OCI-LY7 (cell line): ENCODE measurements around the gene EXOC4. TPM values are rescaled to one million over a fixed set of nuclear protein-coding genes. Genes with fewer than 3 reads are reported as not detected.

Experiments
- BruUV-seq: library from RNA; stranded (reverse); fragments of 400-500 nt; replicated peaks from 2 replicates; lab custom pipeline; 2021; lab: Mats Ljungman, UMichigan
- CTCF ChIA-PET: fragments of 300-600 bp; sonication (Branson Sonifier 250); formaldehyde crosslinking; loops from one replicate; lab custom pipeline; 2022; ENCODE audit warnings: antibody characterized with exemption; ENCODE audit not compliant: unreplicated experiment; lab: Charles Lee
- POLR2A ChIA-PET: fragments of 300-600 bp; sonication (Branson Sonifier 250); formaldehyde crosslinking; loops from one replicate; lab custom pipeline; 2022; ENCODE audit warnings: antibody characterized with exemption; lab: Charles Lee
- DNase-seq: peaks from one replicate; pipeline ENCODE4 v3.0.0-alpha.2; 2015; ENCODE audit warnings: low spot score
- H2AFZ ChIP-seq: fragments of 200-600 bp; sonication (generic), shearing (Covaris generic); 2 replicates; pipeline ENCODE4 v1.6.1; 2014; ENCODE audit warnings: mild to moderate bottlenecking, antibody characterized with exemption, low read length, moderate library complexity
- H3K27ac ChIP-seq: fragments of 200-600 bp; sonication (generic); 2 replicates; pipeline ENCODE4 v1.5.1; 2014; ENCODE audit warnings: mixed run types, low read depth, mild to moderate bottlenecking, moderate library complexity, low read length, inconsistent platforms; ENCODE audit not compliant: poor library complexity, severe bottlenecking
- H3K36me3 ChIP-seq: fragments of 200-600 bp; sonication (generic); 2 replicates; pipeline ENCODE4 v1.6.1; 2014; ENCODE audit warnings: mild to moderate bottlenecking, antibody characterized with exemption, low read length, moderate library complexity, mixed read lengths; ENCODE audit not compliant: insufficient read depth
- H3K4me1 ChIP-seq: fragments of 200-600 bp; sonication (generic); 2 replicates; pipeline ENCODE4 v1.5.1; 2014; ENCODE audit warnings: mild to moderate bottlenecking, low read length; ENCODE audit not compliant: insufficient read depth, poor library complexity, severe bottlenecking
- H3K4me2 ChIP-seq: fragments of 200-600 bp; sonication (generic); 2 replicates; pipeline ENCODE4 v1.6.1; 2014; ENCODE audit warnings: mild to moderate bottlenecking, low read length
- H3K4me3 ChIP-seq: fragments of 200-600 bp; sonication (generic); 2 replicates; pipeline ENCODE4 v1.5.1; 2014; ENCODE audit warnings: mild to moderate bottlenecking, low read depth, low read length; ENCODE audit not compliant: poor library complexity, severe bottlenecking
- H3K79me2 ChIP-seq: fragments of 200-600 bp; sonication (generic); 2 replicates; pipeline ENCODE4 v1.6.1; 2016; ENCODE audit warnings: low read depth, mild to moderate bottlenecking, low read length, moderate library complexity, mixed read lengths; ENCODE audit not compliant: insufficient read depth
- H3K9me2 ChIP-seq: fragments of 200-600 bp; sonication (generic); 2 replicates; pipeline ENCODE4 v1.6.1; 2016; ENCODE audit warnings: mild to moderate bottlenecking, low read length, mixed read lengths; ENCODE audit not compliant: insufficient read depth
- H3K9me3 ChIP-seq: fragments of 200-600 bp; sonication (generic); 2 replicates; pipeline ENCODE4 v1.6.1; 2014; ENCODE audit warnings: mild to moderate bottlenecking, mixed run types, low read length, mixed read lengths
- H4K20me1 ChIP-seq: fragments of 200-600 bp; sonication (generic); 2 replicates; pipeline ENCODE4 v1.6.1; 2014; ENCODE audit warnings: mild to moderate bottlenecking, antibody characterized with exemption, low read length, moderate library complexity, mixed read lengths; ENCODE audit not compliant: insufficient read depth
- CTCF ChIP-seq: fragments of 200-600 bp; sonication (generic); conservative IDR thresholded peaks from 2 replicates; pipeline ENCODE4 v1.5.1; 2014; ENCODE audit warnings: mild to moderate bottlenecking, antibody characterized with exemption, low read length, moderate library complexity, mixed read lengths
- EZH2phosphoT487 ChIP-seq: fragments of 200-600 bp; sonication (generic); IDR thresholded peaks from 2 replicates; pipeline ENCODE4 v1.6.1; 2018; ENCODE audit warnings: low read depth, borderline replicate concordance, mild to moderate bottlenecking, mixed run types, antibody characterized with exemption, low read length, moderate library complexity, mixed read lengths
- intact Hi-C: fragments of 100-400 bp; cut with micrococcal nuclease; formaldehyde crosslinking; loops from one replicate; pipeline ENCODE4 v1.10.0; 2022; ENCODE audit not compliant: unreplicated experiment
- total RNA-seq, 2 experiments: library from RNA; depleted of rRNA in 1 of 2; stranded (reverse); fragments of >200 nt in 1 of 2; shearing (Covaris generic) in 1 of 2; gene quantifications; 2 replicates each; pipeline ENCODE4 v1.2.3, GENCODE V29; 2014 to 2022

EXOC4 gene
- total RNA-seq, 2 experiments from 2014 or later, result 75.1 to 93.2 TPM

- H3K27ac ChIP-seq, result no peak overlapping the region
- DNase-seq, result no peak
- intact Hi-C loops, result no loop called here
- no peaks in the 10 kb centered on the region for H3K4me1 ChIP-seq
- no peak overlapping the region for H3K4me2 ChIP-seq
- no peaks in the 10 kb centered on the region for H3K79me2 ChIP-seq
- H3K36me3 ChIP-seq, result no peaks in the 10 kb centered on the region
- no peaks in the 10 kb centered on the region for H3K9me3 ChIP-seq
- no TSS peak for BruUV-seq
- ChIA-PET POLR2A (no interaction called here), CTCF (no interaction called here)
- TF ChIP-seq EZH2phosphoT487 (no peak), CTCF (no peak)
- H4K20me1 ChIP-seq, result no peaks in the 10 kb centered on the region
- H3K4me3 ChIP-seq, result no peak overlapping the region
- no peaks in the 10 kb centered on the region for H3K9me2 ChIP-seq
- H2AFZ ChIP-seq, result no peak overlapping the region
Observed at GRCh38 chr7:133535308-133535707, 282.4 kb downstream of the EXOC4 start.

DNA sequence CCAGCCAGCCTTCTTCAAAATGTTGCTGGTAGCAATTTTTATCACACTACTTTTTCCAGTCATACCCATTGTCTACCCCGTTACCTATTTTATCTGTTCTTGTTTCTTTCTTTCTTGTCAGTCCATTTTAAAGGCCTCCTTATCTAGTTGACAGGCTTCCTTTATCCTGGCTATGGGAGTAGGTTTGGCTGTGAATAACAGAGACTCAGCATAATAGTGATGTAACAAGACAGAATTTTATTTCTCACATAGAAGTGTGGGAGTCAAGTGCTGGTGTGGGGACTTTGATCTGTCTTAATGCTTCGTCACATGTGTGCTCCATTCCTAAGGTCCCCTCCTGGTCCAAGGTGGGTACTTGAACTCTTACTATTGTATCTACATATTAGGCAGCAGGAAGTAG lies 283.6 kb downstream of the EXOC4 start:
- intact Hi-C loops, result no loop called here
- H3K36me3 ChIP-seq, result no peaks in the 10 kb centered on the region
- no peak overlapping the region for H3K4me2 ChIP-seq
- no peaks in the 10 kb centered on the region for H3K9me3 ChIP-seq
- no peak overlapping the region for H3K27ac ChIP-seq
- no peaks in the 10 kb centered on the region for H4K20me1 ChIP-seq
- no peak overlapping the region for H2AFZ ChIP-seq
- BruUV-seq, result no TSS peak
- CTCF ChIA-PET, result no interaction called here
- TF ChIP-seq CTCF (no peak), EZH2phosphoT487 (no peak)
- no peaks in the 10 kb centered on the region for H3K79me2 ChIP-seq
- no peaks in the 10 kb centered on the region for H3K9me2 ChIP-seq
- no peak for DNase-seq
- no peaks in the 10 kb centered on the region for H3K4me1 ChIP-seq
- H3K4me3 ChIP-seq, result no peak overlapping the region
- POLR2A ChIA-PET, result no interaction called here

DNA sequence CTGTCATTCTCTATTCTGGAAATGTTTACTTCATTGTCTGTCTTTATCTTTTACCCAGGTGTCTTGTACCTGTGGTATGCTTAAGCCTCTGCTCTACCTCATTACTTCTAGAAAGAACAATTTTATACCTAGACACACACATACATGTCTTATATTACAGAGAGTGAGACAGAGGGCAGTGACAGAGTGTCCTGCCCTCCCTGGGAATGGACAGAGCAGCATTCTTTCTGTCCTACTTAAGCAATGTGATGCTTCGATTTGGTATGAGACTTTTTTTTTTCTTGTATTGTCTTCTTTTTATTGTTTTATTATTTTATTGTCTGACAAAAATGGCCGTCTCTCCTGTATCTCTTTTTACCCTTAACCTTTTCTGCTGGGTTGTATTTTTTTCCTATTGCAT lies 286.1 kb downstream of the EXOC4 start:
- no TSS peak for BruUV-seq
- DNase-seq, result no peak
- Histone ChIP-seq H3K27ac (no peak overlapping the region), H3K9me2 (no peaks in the 10 kb centered on the region), H2AFZ (no peak overlapping the region), H3K9me3 (no peaks in the 10 kb centered on the region), H4K20me1 (no peaks in the 10 kb centered on the region), H3K36me3 (no peaks in the 10 kb centered on the region), H3K4me3 (no peak overlapping the region), H3K4me1 (no peaks in the 10 kb centered on the region), H3K4me2 (no peak overlapping the region), H3K79me2 (no peaks in the 10 kb centered on the region)
- TF ChIP-seq EZH2phosphoT487, result no peak
- TF ChIP-seq CTCF, result no peak
- POLR2A ChIA-PET, result interaction anchor here (0.6 kb wide), 1 partner anchor 1430 kb away, joined by 3 read pairs; no protein-coding TSS in a partner anchor
- CTCF ChIA-PET, result interaction anchor here (0.6 kb wide), 1 partner anchor 26 kb away, joined by 4 read pairs; no protein-coding TSS in a partner anchor
- intact Hi-C loops, result no loop called here
